Measurements from ENCODE around the gene PLA2R1.

PLA2R1 gene

DNA sequence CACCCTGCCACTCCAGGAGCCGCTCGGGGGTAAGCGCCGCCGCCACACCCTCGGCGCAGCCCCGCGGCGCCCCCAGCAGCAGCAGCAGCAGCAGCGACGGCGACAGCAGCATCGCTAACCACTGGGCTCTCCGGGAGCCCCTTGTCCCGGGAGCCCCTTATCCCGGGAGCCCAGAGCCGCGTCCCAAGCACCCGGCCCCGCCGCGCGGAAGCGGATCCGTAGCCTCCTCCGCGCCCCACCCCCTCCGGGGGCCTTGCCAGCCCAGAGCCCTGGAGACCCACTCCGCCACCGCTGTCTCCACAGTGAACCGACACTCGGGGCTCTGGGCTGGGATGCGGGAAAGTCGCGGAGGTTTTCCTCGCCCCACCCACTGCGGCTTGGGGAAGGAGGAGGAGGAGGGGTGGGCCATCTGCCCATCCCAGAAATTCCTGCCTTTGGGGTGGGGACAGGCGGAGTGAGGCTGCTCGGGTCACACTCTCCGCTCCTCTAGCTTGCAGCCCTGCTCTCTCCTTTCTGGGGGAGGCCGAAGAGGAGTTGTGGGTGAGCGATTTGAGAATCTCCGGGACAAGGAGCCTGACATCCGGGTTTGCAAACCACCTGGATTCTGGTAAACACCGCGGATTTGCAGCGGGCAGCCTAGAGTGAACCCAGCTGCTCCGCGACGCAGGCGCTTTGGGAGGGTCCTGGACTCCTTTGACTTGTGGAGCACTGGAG is at the start of gene PLA2R1:
Gene PLA2R1, minus strand, starts transcription at position 324 of the 714 bp plus-strand sequence. Its CDS starts 212 bp downstream, at position 112.
- DNase-seq (ENCODE audit: low read depth, low spot score) = no peak

DNA sequence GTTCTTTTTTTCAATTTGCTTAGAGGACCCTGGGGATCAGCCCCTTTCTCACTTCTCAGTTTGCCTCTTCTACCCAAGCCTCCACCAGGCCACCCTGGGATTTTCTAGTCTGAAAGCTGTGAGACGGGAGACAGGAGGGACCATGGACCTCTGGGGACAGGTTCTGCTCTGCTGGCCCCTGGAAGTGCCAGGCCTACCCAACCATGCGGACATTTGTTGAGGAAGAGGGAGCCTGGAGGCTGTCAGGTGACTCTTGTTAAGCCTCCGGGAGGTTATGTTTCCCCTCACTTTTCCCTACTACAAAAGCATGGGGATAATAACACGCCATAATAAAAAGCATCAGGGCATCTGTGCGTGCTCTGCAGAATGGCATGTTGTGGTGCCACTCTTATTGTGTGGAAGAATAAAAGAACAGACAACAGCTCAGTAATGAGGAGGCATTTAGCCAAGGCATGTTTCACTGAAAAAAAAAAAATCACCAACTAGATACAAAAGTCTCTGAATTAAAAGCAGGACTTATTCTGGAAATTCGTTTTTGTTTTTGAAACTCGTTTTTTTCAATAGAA is 48.3 kb upstream of the PLA2R1 start:
- DNase-seq (ENCODE audit: low read depth, low spot score) = no peak

DNA sequence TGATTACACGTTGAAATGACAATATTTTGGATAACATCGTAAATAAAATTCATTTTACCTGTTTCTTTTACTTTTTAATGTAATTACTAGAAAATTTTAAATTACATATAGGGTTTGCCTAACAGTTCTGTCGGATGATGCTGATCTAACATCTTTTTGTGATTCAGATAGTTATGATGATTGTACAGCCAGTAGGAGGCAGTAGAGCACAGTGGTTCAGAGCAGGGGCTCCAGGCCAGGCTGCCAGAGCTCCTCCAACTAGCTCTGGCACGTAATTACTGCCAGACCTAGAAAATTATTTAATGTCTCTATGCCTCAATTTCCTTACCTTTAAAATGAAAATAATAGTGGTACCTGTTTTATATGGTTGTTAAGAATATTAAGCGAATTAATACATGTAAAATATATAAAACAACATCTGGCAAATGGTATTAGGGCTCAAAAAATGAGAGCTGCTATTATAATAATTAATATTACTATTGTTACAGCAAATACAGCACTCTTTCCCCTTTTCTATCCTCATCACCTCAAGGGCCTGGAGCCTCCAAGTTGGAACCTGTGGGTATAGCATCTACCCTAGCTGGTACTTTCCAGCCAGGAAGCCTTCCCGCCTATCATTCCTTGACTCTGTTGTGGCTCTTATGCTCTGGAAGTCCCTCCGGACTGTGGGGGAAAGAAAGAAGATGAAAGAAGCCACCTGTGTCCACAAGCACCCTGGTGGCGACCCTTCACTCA is 47.7 kb upstream of the PLA2R1 start:
- peak; percentile 50 for DNase-seq (ENCODE audit: low read depth, low spot score)

DNA sequence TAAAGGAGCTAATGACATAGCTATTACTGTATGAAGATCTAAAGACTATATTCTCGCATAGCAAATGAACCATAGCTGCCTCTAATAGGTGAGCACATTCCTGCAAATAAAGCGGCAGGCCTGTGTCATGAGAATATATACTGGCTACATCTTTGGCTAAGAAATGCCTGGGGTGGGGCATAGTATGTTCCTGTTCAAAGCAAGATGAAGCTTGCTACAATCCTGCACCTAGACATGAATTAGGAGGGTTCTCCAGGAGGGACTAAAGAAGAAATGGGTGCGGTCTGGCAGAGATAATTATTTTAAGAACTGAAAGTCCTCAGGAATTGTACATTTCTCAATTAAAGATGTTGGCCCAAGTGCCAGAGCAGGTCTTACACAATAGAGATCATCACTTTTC is 46.8 kb upstream of the PLA2R1 start:
- no peak for DNase-seq (ENCODE audit: low read depth, low spot score)

DNA sequence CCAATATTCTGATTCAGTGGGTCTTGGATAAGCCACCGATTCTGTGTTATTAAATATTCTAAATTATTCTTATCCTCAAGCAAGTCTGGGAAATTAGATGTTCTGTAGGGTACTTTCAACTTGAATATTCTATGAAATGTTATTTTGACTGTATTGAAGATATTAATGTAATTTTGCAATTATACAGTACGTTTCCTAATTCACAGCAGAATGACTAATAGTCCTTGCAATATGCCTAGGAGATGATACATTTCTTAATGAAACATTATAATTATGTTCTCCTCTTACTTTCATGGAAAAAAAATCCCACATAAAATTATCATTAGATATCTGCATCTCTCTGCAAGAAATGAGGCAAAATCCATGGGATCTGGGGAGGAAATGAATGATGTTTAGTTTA is 46.2 kb upstream of the PLA2R1 start:
- no peak for DNase-seq (ENCODE audit: low read depth, low spot score)

DNA sequence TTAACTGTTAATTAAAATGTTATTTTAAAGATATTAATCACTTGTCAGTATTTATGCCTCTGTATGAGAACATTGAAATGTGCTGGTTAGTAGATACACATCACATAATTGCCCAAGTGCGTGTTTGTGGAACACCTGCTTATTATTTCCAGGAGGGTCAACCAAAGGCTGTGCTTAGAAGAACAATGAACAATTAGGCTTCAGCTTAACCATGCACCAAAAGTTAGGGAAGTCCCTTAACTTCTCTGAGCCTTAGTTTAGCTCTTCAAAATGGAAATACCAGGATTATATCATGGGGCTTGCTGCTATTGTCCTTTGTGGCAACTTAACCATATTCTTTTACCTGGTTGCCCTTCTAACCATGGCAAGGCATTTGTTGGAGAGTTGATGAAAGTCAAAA is 43.0 kb upstream of the PLA2R1 start:
- no peak for DNase-seq (ENCODE audit: low read depth, low spot score)

DNA sequence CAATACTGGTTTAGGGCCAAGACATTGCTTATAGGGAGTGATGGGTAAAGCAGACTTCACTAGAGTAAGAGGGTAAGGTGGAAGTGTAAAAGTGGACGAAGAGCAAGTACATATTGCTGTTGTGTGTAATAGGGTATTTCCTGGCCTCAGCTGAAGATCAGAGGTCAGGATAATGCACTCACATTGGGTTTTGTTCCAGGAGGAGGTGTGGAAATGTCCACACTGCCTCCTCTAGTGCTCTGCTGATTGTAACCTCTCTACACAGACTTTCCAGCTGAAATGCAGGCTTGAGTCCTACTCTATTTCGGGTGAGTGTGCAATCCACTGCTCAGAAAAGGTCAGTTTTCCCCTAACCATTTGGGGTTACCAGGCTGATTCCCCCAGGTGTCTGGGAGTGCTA is 41.7 kb upstream of the PLA2R1 start:
- no peak for DNase-seq (ENCODE audit: low read depth, low spot score)

DNA sequence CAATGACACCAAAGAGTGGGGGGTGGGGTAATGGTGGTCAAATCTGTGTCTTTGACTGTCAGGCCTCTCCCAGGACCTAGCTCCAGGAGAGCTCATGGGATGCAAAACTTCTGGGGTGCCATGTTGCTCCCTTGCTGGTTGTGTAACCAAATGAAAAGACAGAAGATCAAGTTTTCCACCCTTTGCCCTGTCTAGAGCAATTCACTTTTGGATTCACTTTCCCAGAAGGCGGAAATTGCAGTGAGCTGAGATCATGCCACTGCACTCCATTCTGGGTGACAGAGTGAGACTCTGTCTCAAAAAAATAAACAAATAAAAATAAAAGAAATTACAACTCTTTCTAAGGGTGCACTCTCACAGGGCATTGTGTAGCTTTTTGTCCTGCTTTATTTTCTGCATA is 34.9 kb upstream of the PLA2R1 start:
- DNase-seq (ENCODE audit: low read depth, low spot score) = no peak

DNA sequence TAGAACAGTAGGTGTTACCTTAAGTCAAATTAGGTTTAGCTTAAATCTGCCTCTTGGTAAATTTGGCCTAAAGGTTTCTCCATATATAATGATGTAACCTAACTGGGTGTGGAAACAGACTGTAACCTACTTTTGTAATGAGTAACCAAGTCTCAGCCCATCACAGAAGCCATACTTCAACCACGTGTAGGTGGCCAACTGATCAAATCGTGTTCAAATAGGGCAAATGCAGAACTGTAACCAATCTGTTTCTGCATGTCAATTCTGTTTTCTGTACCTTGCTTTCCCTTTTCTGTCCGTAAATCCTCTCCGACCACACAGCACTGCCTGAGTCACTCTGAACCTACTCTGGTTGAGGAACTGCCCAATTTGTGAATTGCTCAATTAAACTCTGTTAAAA is 34.0 kb upstream of the PLA2R1 start:
- no peak for DNase-seq (ENCODE audit: low read depth, low spot score)

DNA sequence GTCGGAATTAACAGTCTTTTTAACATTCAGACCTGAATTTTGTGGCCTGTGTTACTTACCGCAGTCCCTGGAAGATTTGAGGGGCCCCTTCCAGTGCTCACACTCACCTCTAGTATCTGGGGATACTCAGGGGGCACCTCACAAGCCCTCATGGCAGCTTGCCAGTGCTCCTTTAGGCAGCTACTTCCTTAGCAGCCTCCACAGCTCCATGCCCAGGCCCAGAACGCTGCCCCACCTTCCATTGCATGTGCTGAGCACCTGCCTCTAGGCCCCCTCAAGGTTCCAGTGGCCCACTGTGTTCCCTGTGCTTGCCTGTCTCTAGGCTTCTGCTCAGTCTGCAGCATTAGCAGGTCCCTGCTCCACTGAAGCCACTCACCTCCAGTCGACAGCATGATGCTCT is 30.0 kb upstream of the PLA2R1 start:
- no peak for DNase-seq (ENCODE audit: low read depth, low spot score)

DNA sequence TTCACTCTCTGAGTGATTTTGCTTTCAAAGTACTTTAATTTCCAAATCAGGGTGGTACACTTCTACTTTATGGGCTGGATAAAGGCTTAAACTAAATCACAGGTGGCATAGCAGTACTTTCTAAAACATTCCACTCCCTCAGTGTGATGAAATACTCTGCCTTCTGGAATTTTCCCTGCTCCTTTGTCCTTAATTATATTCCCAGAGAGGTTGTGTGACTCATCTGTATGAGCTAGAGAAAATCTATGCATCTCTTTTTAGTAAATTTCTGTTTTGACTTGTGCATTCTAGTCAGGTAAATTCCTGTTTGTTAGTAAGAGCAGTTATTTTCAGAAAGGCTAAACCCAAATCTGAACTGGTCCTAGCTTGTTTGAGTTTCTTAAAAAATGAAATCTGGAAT is 29.0 kb upstream of the PLA2R1 start:
- no peak for DNase-seq (ENCODE audit: low read depth, low spot score)

DNA sequence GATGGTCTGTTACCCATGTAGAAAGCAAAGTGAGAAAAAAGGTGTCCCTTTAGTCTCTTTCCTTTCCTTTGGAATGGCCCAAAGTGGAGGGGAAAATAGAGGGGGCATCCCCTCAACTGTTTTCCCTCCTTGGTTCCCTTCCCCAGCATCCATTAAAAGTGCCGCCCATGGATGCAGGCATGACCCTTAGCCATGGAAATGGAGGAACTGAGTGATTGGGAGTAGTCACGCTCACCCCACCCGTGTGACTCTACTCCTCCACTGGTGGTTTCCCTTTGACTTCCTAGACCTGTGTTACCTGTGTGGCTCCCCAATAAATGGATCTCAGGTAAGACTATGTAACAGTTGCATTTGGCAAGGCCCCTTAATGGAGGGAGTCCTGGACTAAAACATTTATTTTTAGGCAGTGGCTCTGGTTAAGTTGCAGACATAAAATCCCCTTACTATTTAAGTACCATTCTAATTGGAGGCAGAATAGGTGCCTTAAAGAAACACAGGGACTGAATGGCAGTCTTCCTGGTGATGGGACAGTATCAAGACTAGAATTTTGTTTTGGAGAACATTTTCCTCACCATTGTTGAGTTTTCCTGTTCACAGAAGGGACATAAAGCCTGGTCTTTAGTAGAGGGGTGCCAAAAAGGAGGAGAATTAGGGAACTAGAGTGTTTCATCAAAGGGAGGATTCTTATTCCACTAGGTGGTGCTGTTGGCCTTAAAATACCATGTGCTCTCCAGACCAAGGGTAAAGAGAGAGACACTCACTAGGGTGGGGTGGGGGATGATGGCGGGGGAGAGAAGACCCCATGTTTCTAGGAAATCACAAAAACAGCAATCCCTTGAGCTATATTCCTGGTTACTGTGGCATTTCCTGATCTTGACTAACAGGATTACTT is 25.7 kb upstream of the PLA2R1 start:
- no peak for DNase-seq (ENCODE audit: low read depth, low spot score)

DNA sequence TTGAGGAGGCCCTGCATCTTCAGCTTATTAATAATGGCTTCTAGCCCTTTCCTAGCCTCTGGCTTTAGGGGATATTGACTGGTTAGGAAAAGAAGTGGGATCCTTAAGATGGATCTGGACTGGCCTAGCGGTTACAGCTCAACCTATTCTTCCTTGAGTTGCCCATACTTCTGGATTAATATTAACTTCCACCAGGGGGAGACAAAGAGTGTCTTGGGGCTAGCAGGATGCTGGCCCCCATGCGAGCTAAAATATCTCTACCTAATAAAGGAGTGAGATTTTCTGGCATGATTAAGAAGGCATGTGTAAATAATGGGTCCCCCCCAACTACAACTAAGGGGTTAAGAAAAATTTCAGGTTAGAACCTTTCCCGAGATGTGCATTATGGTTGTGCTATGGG is 23.2 kb upstream of the PLA2R1 start:
- no peak for DNase-seq (ENCODE audit: low read depth, low spot score)

DNA sequence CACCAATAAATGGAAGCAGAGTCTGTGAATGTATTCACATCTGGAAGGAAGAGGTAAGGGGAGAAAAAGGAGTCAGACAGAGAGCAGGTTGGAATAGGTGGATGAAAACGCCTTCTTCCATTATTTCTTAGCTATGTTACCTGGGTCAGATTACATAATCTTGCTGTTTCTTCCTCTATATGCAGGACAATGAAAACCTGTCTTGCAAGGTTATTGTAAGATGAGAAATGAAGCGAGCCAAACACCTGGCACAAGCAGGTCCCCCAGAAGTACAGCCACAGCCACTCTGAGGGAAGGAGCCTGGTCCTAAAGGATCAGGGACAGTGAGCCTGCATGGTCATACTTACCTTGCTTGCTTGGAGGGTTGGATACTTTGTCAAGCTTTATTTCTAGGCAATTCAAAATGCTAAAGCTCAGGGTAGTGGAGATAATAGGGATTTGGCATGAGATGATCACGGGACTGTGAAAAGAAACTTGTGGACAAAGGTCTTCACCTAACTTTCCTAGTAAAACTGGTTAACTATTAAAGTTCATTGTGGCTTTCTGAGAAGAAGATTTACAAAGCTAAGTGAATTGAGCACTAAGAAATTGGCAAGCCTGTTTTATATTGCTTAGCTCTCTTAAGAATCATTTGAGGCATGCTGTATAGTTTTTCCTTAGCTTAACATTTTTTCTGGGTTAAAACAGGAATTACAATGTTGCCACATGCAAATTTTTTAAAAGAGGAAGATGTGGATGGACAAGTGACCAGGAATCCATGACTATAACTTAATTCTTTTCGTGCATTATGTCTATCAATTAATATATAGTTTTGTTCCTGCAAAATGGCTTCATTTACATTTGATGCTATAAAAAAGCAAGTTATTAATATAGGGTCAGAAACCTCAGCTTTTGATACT is 15.7 kb upstream of the PLA2R1 start:
- no peak for DNase-seq (ENCODE audit: low read depth, low spot score)

DNA sequence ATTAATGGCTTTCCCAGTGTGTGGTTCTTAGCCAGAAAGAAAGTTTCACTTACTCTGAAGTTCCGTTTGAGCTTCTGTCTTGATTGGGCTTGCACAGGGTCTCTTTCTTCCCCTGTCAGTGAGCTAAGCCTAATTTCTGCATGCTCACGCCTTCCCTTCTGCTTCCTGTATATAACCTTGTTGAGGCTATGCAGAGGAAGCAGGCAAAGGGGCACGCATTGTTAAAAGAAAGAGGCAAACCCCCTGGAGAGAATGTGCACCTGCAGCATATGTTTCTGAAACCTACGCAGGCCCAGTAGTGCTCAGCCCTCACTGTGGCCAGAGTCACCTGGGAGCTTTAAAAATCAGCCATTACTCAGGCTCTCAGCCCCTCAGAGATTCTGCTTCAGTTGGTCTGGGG is 14.5 kb upstream of the PLA2R1 start:
- no peak for DNase-seq (ENCODE audit: low read depth, low spot score)

DNA sequence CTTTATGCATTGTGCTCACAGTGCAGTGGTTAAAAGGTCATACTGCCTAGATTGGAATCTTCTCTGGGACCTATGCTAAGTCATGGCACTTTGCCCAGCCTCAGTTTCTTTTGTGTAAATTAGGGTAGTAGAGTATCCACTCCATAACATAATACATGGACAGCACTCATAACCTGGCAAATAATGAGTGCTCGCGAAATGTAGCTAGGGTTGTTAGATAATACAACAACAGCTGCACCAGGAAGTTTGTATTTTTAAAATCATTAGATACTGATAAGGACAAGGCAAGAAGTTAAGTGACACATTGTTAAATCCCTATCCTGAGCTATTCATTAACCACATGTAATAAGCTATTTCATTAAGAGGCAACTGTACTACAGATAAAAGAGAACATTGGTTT is 13.8 kb upstream of the PLA2R1 start:
- DNase-seq (ENCODE audit: low read depth, low spot score) = no peak

DNA sequence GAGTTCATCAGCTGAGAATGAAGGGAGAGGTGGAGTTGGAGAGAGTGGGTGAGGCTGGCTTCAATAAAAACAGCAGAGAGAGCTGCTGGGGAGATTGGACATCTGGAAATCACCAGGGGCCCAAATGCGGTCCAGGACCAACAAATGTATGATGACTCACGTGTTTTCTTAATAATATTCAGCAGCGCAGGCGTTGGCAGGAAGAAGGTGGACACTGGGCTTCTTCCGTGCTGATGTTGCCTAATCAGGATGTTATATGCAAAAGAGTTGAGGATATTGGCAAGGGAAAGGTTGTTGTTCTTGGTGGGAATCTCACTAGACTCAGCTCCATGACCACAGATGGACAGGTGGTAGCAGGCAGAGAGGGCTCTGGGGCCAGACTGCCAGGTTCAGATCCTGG is 12.8 kb upstream of the PLA2R1 start:
- peak; percentile 96 for DNase-seq (ENCODE audit: low read depth, low spot score)

DNA sequence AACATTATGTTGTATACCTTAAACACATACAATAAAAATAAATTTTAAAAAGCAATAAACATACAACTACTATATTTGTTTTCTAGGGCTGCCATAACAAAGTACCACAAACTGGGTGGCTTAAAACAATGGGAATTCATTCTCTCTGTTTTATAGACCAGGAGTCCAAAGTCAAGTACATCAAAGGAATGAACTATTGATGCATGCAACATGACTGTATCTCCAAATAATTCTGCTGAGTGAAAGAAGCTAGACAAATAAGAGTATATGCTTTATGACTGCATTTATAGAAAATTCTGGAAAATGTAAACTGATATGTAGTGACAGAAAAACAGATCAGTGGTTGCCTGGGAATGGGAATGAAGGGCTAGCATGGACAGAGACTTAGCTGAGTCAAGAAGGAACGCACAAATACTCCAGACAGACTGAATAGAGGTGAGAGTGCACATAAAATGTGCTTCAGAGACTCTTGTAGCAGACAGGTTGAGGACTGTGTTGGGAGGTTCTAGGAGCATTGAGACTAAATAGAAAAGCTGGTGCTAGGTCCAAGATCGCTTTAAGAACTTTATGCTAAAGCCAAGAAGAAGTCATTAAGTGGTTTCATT is 11.0 kb upstream of the PLA2R1 start:
- DNase-seq (ENCODE audit: low read depth, low spot score) = no peak

DNA sequence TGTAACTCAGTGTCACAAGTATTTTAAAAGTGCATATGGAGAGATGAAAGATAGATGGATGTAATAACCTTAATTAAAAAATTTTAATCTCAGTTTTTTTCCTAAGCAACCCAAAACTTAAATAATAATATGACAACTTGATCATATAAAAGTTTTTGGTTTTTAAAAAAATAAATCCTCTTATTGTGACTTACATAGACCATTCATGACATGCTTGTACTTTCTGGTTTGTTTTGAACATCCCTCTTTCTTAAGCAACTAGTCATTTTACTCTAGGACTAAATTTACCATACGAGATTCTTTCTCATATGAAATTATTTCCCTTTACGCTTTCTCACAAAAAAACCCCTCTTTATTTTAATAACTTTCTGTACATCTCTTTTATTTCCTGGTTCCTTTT is 6.5 kb upstream of the PLA2R1 start:
- no peak for DNase-seq (ENCODE audit: low read depth, low spot score)

DNA sequence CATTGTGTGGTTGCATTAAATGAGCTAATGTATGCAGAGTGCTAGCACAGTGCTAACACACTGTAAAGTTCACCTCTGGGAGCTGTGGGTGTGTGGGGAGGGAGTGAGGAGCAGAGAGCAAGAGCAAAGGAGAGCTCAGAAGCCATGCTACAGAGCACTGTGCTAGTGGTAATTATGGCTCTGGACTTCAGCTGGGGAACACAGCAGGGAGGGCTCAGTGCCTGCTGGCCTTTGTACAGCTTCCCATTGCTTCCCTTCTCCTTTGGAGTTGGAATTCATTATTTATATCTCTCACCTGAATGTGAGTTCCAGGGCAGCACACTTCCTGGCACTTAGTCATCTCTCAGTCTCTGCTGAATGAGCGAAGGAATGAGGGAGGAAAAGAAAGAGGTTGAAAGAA is 2.5 kb upstream of the PLA2R1 start:
- no peak for DNase-seq (ENCODE audit: low read depth, low spot score)
